ENCODE measurements around the gene TMEM101.
"Not testable (repeated sequence)": the region's sequence is repeated elsewhere in the genome, so short reads cannot be mapped to it uniquely, and the experiment has no call there.

Gene TMEM101

GRCh38 chr17:44022246-44022645 is 7.5 kb upstream of the TMEM101 start:
- DNase-seq (ENCODE audit: low spot score) = no peak

DNA sequence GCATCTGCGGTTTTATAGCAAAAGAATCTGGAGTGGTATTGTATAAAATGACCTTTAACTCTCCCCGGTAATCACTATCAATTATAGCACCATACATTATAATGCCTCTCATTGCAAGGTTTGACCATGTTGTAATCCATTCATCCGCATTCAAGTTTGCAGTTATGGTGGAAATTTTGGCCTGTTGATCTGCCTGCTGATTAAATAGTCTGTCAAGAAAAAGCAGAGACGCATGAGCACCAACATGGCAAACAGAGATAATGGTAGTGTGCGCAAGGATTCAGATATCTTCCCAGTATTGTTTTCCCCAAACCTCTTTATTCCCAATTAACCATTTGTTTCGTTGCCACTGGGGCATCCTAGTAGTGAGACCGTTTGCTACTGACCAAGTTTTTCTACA is 6.5 kb upstream of the TMEM101 start:
- DNase-seq (ENCODE audit: low spot score) = not testable (repeated sequence)

More at GRCh38 chr17:44022246-44022645, 7.5 kb upstream of the TMEM101 start:
- no peak for TF ChIP-seq CTCF (IDR thresholded peaks at IDR 0.05; ENCODE audit: extremely low read depth, missing control alignments)

GRCh38 chr17:44014133-44014436 is 678 bp downstream of the TMEM101 start:
- TF ChIP-seq CTCF (IDR thresholded peaks at IDR 0.05; ENCODE audit: extremely low read depth, missing control alignments) = no peak
- no peak for DNase-seq (ENCODE audit: low spot score)

DNA sequence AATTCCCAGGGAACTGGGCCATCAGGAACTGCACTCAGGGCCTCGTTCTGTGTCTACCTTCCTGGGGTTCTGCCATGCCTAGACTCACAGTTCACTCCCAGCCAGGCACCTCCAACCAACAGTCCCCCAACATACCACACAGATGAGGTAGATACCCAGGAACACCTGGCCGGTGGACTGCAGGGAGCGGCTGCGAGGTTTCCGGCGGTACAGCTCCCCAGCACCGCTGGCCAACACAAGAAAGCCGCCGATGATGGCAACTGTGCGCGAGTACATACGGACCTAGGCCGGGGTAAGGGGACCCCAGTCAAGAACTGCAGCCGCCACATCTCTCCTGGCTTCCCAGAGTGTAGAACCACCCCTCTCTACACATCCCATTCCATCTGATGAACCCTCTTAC is 1.9 kb downstream of the TMEM101 start:
- TF ChIP-seq CTCF (IDR thresholded peaks at IDR 0.05; ENCODE audit: extremely low read depth, missing control alignments) = no peak
- no peak for DNase-seq (ENCODE audit: low spot score)

DNA sequence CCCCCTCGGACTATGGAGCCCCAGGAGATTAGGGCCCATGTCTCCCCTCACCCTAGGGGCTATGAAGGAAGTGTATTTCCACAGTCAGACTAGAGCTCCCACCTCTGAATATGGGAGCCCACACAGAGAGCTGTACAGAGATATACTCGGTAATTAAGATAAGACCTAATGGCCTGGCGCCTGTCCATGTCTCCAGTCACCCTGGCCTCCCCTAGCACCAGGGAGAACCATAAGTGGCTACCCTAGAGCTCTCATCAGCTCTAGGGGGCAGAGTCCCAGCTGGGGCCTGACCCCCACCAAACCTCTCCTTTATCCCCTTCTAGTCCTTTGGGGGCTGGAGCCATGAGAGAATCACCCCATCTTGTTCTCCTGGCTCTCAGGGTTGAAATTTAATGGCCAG is 2.4 kb downstream of the TMEM101 start:
- DNase-seq (ENCODE audit: low spot score) = no peak
- TF ChIP-seq CTCF (IDR thresholded peaks at IDR 0.05; ENCODE audit: extremely low read depth, missing control alignments) = no peak

- DNase-seq (ENCODE audit: low spot score) = no peak
- TF ChIP-seq CTCF (IDR thresholded peaks at IDR 0.05; ENCODE audit: extremely low read depth, missing control alignments) = no peak
These were observed 2.9 kb downstream of the TMEM101 start for GRCh38 chr17:44011876-44012275.

DNA sequence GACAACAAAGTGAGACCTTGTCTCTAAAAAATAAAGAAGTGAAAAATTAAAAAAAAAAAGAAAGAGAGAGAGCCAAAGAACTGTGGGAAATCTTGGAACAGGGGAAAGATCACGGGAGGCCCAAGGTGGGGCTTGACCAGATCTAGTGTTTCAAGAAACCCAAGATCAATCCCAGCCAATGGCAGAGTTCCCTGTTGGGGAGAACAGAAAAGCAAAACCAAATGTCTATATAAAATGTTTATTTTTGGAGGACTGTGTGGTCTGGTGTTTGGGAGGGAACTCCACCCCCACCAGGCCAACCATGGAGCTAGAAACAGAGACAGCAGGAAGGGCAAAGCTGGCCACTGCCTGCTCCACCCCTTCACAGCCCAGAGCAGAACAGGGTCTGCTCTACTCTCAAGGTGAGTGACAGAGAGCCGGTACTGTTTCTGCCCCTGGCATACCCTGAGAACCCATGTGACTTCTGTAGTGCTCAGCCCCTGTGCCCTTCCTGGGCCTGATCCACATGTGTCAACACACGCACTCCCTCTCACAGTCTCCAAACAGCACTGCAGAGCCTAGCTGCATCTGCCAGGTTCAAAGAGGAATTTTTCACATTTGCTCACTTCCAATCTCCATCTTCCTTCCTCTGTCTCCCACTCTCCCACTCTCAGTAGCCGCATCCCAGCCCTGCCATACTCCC is 3.7 kb downstream of the TMEM101 start:
- no peak for DNase-seq (ENCODE audit: low spot score)
- TF ChIP-seq CTCF (IDR thresholded peaks at IDR 0.05; ENCODE audit: extremely low read depth, missing control alignments) = no peak

GRCh38 chr17:44008205-44008909 is 6.4 kb downstream of the TMEM101 start:
- DNase-seq (ENCODE audit: low spot score) = no peak
- no peak for TF ChIP-seq CTCF (IDR thresholded peaks at IDR 0.05; ENCODE audit: extremely low read depth, missing control alignments)
